ENCODE results near the gene DENND2A.

GRCh38 chr7:140601566-140602174 is 38.9 kb downstream of the DENND2A start:
- TF ChIP-seq, protein P1, sequence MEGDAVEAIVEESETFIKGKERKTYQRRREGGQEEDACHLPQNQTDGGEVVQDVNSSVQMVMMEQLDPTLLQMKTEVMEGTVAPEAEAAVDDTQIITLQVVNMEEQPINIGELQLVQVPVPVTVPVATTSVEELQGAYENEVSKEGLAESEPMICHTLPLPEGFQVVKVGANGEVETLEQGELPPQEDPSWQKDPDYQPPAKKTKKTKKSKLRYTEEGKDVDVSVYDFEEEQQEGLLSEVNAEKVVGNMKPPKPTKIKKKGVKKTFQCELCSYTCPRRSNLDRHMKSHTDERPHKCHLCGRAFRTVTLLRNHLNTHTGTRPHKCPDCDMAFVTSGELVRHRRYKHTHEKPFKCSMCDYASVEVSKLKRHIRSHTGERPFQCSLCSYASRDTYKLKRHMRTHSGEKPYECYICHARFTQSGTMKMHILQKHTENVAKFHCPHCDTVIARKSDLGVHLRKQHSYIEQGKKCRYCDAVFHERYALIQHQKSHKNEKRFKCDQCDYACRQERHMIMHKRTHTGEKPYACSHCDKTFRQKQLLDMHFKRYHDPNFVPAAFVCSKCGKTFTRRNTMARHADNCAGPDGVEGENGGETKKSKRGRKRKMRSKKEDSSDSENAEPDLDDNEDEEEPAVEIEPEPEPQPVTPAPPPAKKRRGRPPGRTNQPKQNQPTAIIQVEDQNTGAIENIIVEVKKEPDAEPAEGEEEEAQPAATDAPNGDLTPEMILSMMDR (conservative IDR thresholded peaks at IDR 0.05; ENCODE audit: low read depth, low read length), result no peak
- no peak for TF ChIP-seq EZH2 (IDR thresholded peaks at IDR 0.05; ENCODE audit: borderline replicate concordance, low read depth, low read length, poor library complexity, severe bottlenecking)
